GM23338 (cell line): ENCODE data around the gene VPS4A. TPM values are rescaled to one million over a fixed set of nuclear protein-coding genes. Genes with fewer than 3 reads are reported as not detected.

ENCODE experiments used
- ATAC-seq: fragments of 200-7000 bp; cut with Tn5 transposase; 3 replicates; pipeline ENCODE4 v1.9.1; 2020
- DNase-seq: peaks from one replicate; pipeline ENCODE4 v3.0.0-alpha.2; 2015; ENCODE audit warnings: low spot score
- H2AFZ ChIP-seq: fragments of 200-600 bp; sonication (generic); 2 replicates; pipeline ENCODE4 v1.8.0; 2016; ENCODE audit warnings: antibody characterized with exemption, mild to moderate bottlenecking, moderate library complexity
- H3F3A ChIP-seq: fragments of 200-600 bp; sonication (generic); replicated peaks from 2 replicates; pipeline ENCODE4 v1.8.0; 2017; ENCODE audit warnings: antibody characterized with exemption, mixed run types, low read depth
- H3K27ac ChIP-seq: fragments of 200-600 bp; sonication (generic); 2 replicates; pipeline ENCODE4 v1.6.1; 2016; ENCODE audit warnings: low read depth
- H3K27me3 ChIP-seq: fragments of 200-600 bp; sonication (generic); 2 replicates; pipeline ENCODE4 v1.8.0; 2016; ENCODE audit warnings: mild to moderate bottlenecking, mixed run types, moderate library complexity; ENCODE audit not compliant: insufficient read depth
- H3K36me3 ChIP-seq: fragments of 200-600 bp; sonication (generic); 2 replicates; pipeline ENCODE4 v1.8.0; 2016; ENCODE audit warnings: mild to moderate bottlenecking; ENCODE audit not compliant: insufficient read depth
- H3K4me1 ChIP-seq: fragments of 200-600 bp; sonication (generic); 2 replicates; pipeline ENCODE4 v1.8.0; 2016; ENCODE audit warnings: mild to moderate bottlenecking, moderate library complexity; ENCODE audit not compliant: insufficient read depth
- H3K4me2 ChIP-seq: fragments of 200-600 bp; sonication (generic); 2 replicates; pipeline ENCODE4 v1.7.1; 2017; ENCODE audit warnings: mixed run types
- H3K4me3 ChIP-seq: fragments of 200-600 bp; sonication (generic); 2 replicates; pipeline ENCODE4 v1.6.1; 2016; ENCODE audit warnings: mixed run types
- H3K79me2 ChIP-seq: fragments of 200-600 bp; sonication (generic); replicated peaks from 2 replicates; pipeline ENCODE4 v1.8.0; 2017; ENCODE audit warnings: mild to moderate bottlenecking; ENCODE audit not compliant: insufficient read depth
- H3K9me2 ChIP-seq: fragments of 200-600 bp; sonication (generic); 2 replicates; pipeline ENCODE4 v1.8.0; 2017; ENCODE audit not compliant: insufficient read depth
- H4K20me1 ChIP-seq: fragments of 200-600 bp; sonication (generic); replicated peaks from 2 replicates; pipeline ENCODE4 v1.8.0; 2017; ENCODE audit warnings: mild to moderate bottlenecking; ENCODE audit not compliant: insufficient read depth
- H3K27ac Mint-ChIP-seq: 2 replicates; pipeline ENCODE4 v1.8.0; 2020; ENCODE audit warnings: inconsistent platforms, mild to moderate bottlenecking, moderate library complexity, mixed read lengths
- H3K27me3 Mint-ChIP-seq: 3 replicates; pipeline ENCODE4 v1.8.0; 2022; ENCODE audit warnings: low read depth, mild to moderate bottlenecking, moderate library complexity, mixed read lengths, inconsistent platforms; ENCODE audit not compliant: insufficient read depth, poor library complexity
- H3K36me3 Mint-ChIP-seq: 3 replicates; pipeline ENCODE4 v1.8.0; 2021; ENCODE audit warnings: low read depth, mild to moderate bottlenecking, inconsistent platforms, moderate library complexity, mixed read lengths
- H3K4me1 Mint-ChIP-seq: 3 replicates; pipeline ENCODE4 v1.8.0; 2020; ENCODE audit warnings: mild to moderate bottlenecking, inconsistent platforms, mixed read lengths
- H3K4me3 Mint-ChIP-seq: 3 replicates; pipeline ENCODE4 v1.8.0; 2021; ENCODE audit warnings: moderate library complexity, mild to moderate bottlenecking, inconsistent platforms, mixed read lengths
- H3K9me3 Mint-ChIP-seq: 3 replicates; pipeline ENCODE4 v1.8.0; 2020; ENCODE audit warnings: moderate library complexity, mild to moderate bottlenecking, inconsistent platforms, mixed read lengths
- EZH2 ChIP-seq: fragments of 200-600 bp; sonication (generic); IDR thresholded peaks from one replicate; pipeline ENCODE4 v1.8.0; 2017; ENCODE audit warnings: antibody characterized with exemption, mild to moderate bottlenecking, low read depth; ENCODE audit not compliant: unreplicated experiment
- EZH2phosphoT487 ChIP-seq: fragments of 200-600 bp; sonication (generic); IDR thresholded peaks from one replicate; pipeline ENCODE4 v1.8.1; 2018; ENCODE audit warnings: antibody characterized with exemption; ENCODE audit not compliant: unreplicated experiment
- POLR2AphosphoS5 ChIP-seq: IDR thresholded peaks from 2 replicates; pipeline ENCODE4 v1.6.1; 2016; ENCODE audit warnings: antibody characterized with exemption, low read depth
- REST ChIP-seq: IDR thresholded peaks from one replicate; pipeline ENCODE4 v1.6.1; 2018; ENCODE audit warnings: antibody characterized with exemption; ENCODE audit not compliant: unreplicated experiment
- STAT1 ChIP-seq: IDR thresholded peaks from one replicate; pipeline ENCODE4 v1.6.1; 2016; ENCODE audit warnings: antibody characterized with exemption; ENCODE audit not compliant: unreplicated experiment
- ZNF331 ChIP-seq: fragments of 250-450 bp; sonication (Bioruptor Pico); IDR thresholded peaks from 2 replicates; pipeline ENCODE4 v1.5.0; 2020; ENCODE audit warnings: low read depth, mild to moderate bottlenecking, moderate library complexity
- ZNF462 ChIP-seq: fragments of 250-450 bp; sonication (Bioruptor Pico); IDR thresholded peaks from 2 replicates; pipeline ENCODE4 v1.5.0; 2020; ENCODE audit warnings: mild to moderate bottlenecking, moderate library complexity
- polyA plus RNA-seq: library from polyadenylated mRNA; unstranded; fragments of >200 nt; fragmentation: Nextera tagmentation; extraction: Ambion mirVana; gene quantifications from 2 replicates; pipeline ENCODE4 v1.2.1, GENCODE V29; 2016
- total RNA-seq: library from RNA; depleted of rRNA; stranded (reverse); fragments of >200 nt; shearing (Covaris generic); gene quantifications from 2 replicates; pipeline ENCODE4 v1.2.3, GENCODE V29; 2014

The VPS4A gene
- total and polyA plus RNA-seq, 2 experiments from 2014 or later: 29.1 to 32.7 TPM

- no peak for DNase-seq
- Histone ChIP-seq H2AFZ (no peak overlapping the region), H3F3A (peaks cover 30% of the 10 kb centered on the region), H3K27me3 (no peaks in the 10 kb centered on the region), H3K4me2 (peak overlapping the region; percentile 62), H3K4me1 (peaks cover 21% of the 10 kb centered on the region), H3K27ac (0 out of 2 replicates have a peak overlapping the region, but pooled peaks have one; percentile 19), H3K9me2 (no peaks in the 10 kb centered on the region), H4K20me1 (peaks cover 53% of the 10 kb centered on the region), H3K4me3 (peak overlapping the region; percentile 28; the same call in 1 of the 2 replicates), H3K79me2 (peaks cover 55% of the 10 kb centered on the region), H3K36me3 (peaks cover 15% of the 10 kb centered on the region)
- Mint-ChIP-seq H3K4me1 (peaks cover 18% of the 10 kb centered on the region), H3K36me3 (peaks cover 84% of the 10 kb centered on the region), H3K27me3 (peaks cover 26% of the 10 kb centered on the region), H3K4me3 (peak overlapping the region; percentile 46), H3K27ac (no peak overlapping the region), H3K9me3 (0 out of 3 replicates have a peak, but pooled peaks cover 4% of the 10 kb centered on the region)
- ATAC-seq: no peak
- TF ChIP-seq ZNF462 (no peak), EZH2 (no peak), POLR2AphosphoS5 (no peak)
These were observed 15.2 kb downstream of the VPS4A start for GRCh38 chr16:69326172-69326873.

- no peak for DNase-seq
- Histone ChIP-seq H3K27ac (no peak overlapping the region), H4K20me1 (peaks cover 46% of the 10 kb centered on the region), H3K4me1 (peaks cover 21% of the 10 kb centered on the region), H3K36me3 (peaks cover 11% of the 10 kb centered on the region), H3K79me2 (peaks cover 63% of the 10 kb centered on the region), H3K4me3 (peak overlapping the region; percentile 90), H2AFZ (no peak overlapping the region), H3K4me2 (peak overlapping the region; percentile 95; the same call in 1 of the 2 replicates), H3K9me2 (no peaks in the 10 kb centered on the region), H3F3A (peaks cover 38% of the 10 kb centered on the region), H3K27me3 (no peaks in the 10 kb centered on the region)
- Mint-ChIP-seq H3K27ac (no peak overlapping the region), H3K27me3 (peaks cover 21% of the 10 kb centered on the region), H3K36me3 (peaks cover 83% of the 10 kb centered on the region), H3K9me3 (0 out of 3 replicates have a peak, but pooled peaks cover 4% of the 10 kb centered on the region), H3K4me3 (peak overlapping the region; percentile 90), H3K4me1 (peaks cover 18% of the 10 kb centered on the region)
- no peak for ATAC-seq
- TF ChIP-seq EZH2phosphoT487 (no peak), STAT1 (no peak), POLR2AphosphoS5 (no peak), REST (no peak), ZNF331 (CRISPR knock-in tag) (no peak)
These were observed 16.6 kb downstream of the VPS4A start for GRCh38 chr16:69327585-69328310.
